A549 treated with AZD9567 at 1 μM for 4 hours (cell line): Measurements from ENCODE around the gene TEX10. TPM values are rescaled to one million over a fixed set of nuclear protein-coding genes. Genes with fewer than 3 reads are reported as not detected.

ENCODE experiments used
- total RNA-seq: library from RNA; stranded (reverse); fragments of 200-300 nt; extraction: Qiagen RNA extraction; gene quantifications from 5 replicates; pipeline ENCODE4 v1.2.3, GENCODE V29; 2022; ENCODE audit not compliant: insufficient read depth

TEX10 gene
- 22.7 to 37.8 TPM (median 24.3 TPM) in 5 replicates for total RNA-seq

DNA sequence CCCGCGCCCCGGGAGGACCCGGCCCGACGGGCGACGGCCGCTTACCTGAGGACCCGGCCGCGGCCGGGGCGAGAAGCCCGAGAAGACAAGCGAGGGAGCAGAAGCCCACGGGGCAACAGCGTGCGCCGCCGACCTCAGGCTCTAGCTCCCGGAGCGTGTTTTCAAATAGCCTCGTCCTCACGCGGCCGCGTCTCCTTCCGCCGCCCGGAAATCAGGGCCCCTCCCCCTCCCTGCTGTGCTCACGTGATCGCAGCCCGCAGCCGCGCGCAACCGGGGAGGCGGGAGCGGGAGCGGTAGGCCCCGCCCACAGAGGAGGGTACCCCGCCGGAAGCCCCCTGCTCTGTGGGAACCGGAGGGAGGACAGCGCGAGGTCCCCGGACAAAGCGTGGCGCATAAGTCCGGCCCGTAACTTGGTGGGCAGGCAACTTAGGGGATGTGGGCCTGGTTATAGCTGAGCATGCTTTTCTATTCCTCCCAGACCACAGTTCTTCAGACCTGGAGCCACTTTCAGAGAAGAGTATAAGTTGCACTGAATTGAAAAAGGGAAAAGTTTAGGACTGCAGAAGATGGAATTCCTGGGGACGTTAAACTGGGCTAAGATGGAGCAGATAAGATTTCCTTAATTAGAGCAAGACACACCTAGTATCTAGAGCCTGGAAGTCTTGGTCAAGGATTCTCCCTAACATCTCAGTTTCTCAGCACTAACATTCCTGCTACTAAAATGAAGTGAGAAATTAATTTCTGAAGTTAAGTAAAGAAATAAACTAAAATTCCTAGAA, at the start of gene TEX10:
TEX10 (minus strand) TSS at position 216 of the 779 bp plus-strand sequence. CDS start 3,579 bp downstream, outside the sequence.

Other genes starting within 250 kb of the TEX10 start
- 43.3 to 59.5 TPM (median 55.2 TPM) in 5 replicates for gene MSANTD3, start 74.2 kb upstream of the TEX10 start, total RNA-seq
- 0.71 to 1.7 TPM (median 1.0 TPM) in 4 of 5 replicates, not detected in the other for gene TMEFF1, start 120.2 kb upstream of the TEX10 start, total RNA-seq
- 0.29 to 1.5 TPM (median 0.42 TPM) in 5 replicates for gene CAVIN4, start 225.1 kb upstream of the TEX10 start, total RNA-seq